ENCODE measurements around the gene LTBR. TPM values are rescaled to one million over a fixed set of nuclear protein-coding genes. Genes with fewer than 3 reads are reported as not detected.
A peak's percentile ranks its signal among the peaks of the same experiment; 100 is the strongest.

LTBR gene
- total RNA-seq, 4 donors from 2014 or later = 174 to 298 (median 196) TPM

DNA sequence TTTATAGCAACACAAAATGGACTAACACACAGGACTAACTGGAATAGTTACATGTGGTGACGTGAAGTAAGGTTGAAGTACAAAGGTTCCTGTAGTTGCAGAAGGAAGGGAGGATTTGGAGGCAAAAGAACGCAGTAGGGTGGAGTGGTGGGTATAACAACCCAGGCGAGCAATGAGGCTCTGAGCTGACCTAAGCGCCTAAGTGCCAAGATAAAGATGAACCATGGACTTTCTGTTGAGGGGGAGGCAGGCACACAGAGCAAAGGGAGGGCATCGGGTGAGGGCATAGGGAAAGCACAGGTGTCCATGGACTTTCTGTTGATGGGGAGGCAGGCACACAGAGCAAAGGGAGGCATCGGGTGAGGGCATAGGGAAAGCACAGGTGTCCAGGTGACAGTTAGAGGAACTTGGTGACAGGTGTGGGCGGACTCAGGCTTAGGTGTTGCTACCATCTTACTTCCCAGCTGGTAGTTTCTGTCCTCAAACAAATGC lies 23.8 kb upstream of the LTBR start:
- 75 to 78% methylated on average over 7 of the region's 7 CpGs for WGBS, 2 donors

DNA sequence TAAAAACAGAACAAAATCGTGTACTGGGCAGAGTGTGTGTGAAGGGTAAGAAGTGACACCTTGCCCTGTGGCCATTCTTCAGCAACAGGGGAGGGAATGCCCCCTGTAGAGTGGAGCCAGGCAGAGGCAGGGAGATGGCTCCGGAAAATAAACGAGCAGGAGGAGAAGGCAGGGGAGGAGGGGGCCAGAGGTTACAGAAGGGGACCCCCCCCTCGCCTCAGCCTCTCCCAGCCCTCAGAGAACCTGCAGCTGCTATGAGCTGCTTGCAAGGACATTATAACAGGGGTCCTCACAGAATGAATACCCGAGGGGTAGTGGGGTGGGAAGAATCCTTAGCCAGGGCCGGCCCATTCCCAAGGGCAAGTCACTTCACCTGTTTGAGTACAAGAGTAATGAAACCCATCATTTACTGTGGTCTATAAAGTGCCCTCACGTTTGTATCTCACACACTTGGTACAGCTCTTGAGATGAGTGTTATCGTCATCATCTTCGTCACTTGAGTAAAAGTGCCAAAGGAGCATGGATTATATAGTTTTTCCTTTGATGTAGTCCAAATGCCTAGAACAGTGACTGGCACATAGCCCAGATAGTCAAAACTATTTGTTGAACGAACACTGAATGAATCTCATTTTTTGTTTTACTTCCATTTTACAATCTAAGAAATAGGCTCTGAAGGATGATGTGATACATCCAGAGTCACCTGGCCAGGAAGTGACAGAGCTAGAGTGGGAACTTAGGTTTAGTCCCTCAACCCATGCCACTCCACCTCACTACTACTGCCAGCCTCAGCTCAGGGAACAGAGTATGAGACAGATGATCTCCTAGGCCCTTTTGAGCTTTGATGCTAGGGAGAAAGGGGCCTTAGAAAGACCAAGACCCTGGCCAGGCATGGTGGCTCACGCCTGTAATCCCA lies 23.1 kb upstream of the LTBR start:
- DNase-seq (ENCODE audit: low spot score in 2 of 2) = no peak
- no peak overlapping the region for H3K4me3 ChIP-seq (ENCODE audit: low read depth, poor library complexity, severe bottlenecking)
- TF ChIP-seq, protein P1, sequence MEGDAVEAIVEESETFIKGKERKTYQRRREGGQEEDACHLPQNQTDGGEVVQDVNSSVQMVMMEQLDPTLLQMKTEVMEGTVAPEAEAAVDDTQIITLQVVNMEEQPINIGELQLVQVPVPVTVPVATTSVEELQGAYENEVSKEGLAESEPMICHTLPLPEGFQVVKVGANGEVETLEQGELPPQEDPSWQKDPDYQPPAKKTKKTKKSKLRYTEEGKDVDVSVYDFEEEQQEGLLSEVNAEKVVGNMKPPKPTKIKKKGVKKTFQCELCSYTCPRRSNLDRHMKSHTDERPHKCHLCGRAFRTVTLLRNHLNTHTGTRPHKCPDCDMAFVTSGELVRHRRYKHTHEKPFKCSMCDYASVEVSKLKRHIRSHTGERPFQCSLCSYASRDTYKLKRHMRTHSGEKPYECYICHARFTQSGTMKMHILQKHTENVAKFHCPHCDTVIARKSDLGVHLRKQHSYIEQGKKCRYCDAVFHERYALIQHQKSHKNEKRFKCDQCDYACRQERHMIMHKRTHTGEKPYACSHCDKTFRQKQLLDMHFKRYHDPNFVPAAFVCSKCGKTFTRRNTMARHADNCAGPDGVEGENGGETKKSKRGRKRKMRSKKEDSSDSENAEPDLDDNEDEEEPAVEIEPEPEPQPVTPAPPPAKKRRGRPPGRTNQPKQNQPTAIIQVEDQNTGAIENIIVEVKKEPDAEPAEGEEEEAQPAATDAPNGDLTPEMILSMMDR (IDR thresholded peaks at IDR 0.05) = no peak
- TF ChIP-seq POLR2A (IDR thresholded peaks at IDR 0.05) = no peak
- intact Hi-C loops (cut with DNase I; ENCODE audit: low total_unique reads) = no loop called here
- 71 to 74% methylated on average over 11 of the region's 11 CpGs for WGBS, 2 donors

More for the DNA sequence above, 23.8 kb upstream of the LTBR start:
- TF ChIP-seq POLR2A (IDR thresholded peaks at IDR 0.05) = no peak
- TF ChIP-seq, protein P1 (IDR thresholded peaks at IDR 0.05) = no peak
- no peak for DNase-seq (ENCODE audit: low spot score in 2 of 2)
- intact Hi-C loops (cut with DNase I; ENCODE audit: low total_unique reads) = no loop called here
- no peak overlapping the region for H3K4me3 ChIP-seq (ENCODE audit: low read depth, poor library complexity, severe bottlenecking)

DNA sequence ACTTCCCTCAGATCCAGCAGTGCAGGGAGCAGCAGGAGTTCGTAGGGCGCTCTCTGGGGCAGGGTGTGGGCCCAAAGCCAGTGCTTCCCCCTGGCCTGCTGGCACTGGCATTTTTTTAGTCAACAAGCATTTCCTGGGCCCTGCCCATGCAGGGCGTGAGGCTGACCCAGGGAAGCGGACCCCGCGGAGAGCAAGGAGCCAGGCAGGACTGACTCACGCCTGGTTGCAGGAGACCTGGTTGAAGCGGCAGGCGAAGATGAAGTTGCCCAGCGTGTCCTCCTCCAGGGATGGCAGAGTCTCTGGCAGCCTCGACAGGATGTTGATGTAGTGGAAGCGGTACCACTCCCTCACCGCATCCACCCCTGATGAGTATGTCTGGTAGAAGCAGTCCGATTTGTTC lies 22.1 kb upstream of the LTBR start:
- H3K4me3 ChIP-seq (ENCODE audit: low read depth, poor library complexity, severe bottlenecking) = no peak overlapping the region
- intact Hi-C loops (cut with DNase I; ENCODE audit: low total_unique reads) = no loop called here
- peak; percentile 47 to 92 for DNase-seq (ENCODE audit: low spot score in 2 of 2)
- 60 to 73% methylated on average over 14 of the region's 14 CpGs for WGBS, 2 donors
- TF ChIP-seq, protein P1 (IDR thresholded peaks at IDR 0.05) = no peak
- no peak for TF ChIP-seq POLR2A (IDR thresholded peaks at IDR 0.05)

DNA sequence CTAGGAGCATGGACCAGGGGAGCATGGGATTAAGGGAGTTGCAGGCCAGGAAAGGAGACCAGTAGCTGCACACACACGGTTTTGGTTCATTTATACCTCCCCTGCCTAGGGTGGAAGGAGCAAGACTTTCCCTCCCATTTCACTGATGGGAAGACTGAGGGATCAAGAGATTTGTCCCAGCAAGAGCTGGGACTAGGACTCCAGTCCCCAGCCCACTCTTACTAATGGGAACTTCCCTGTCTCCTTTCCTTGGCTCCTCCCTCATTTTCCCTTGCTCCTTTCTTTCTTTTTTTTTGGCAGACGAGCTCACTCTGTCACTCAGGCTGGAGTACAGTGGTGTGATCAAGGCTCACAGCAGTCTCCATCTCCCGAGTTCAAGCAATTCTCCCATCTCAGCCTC lies 21.6 kb upstream of the LTBR start:
- intact Hi-C loops (cut with DNase I; ENCODE audit: low total_unique reads) = no loop called here
- DNase-seq (ENCODE audit: low spot score in 2 of 2) = no peak
- 50 to 62% methylated on average over 3 of the region's 3 CpGs for WGBS, 2 donors
- H3K4me3 ChIP-seq (ENCODE audit: low read depth, poor library complexity, severe bottlenecking) = no peak overlapping the region
- TF ChIP-seq POLR2A (IDR thresholded peaks at IDR 0.05) = no peak
- TF ChIP-seq, protein P1 (IDR thresholded peaks at IDR 0.05) = no peak

DNA sequence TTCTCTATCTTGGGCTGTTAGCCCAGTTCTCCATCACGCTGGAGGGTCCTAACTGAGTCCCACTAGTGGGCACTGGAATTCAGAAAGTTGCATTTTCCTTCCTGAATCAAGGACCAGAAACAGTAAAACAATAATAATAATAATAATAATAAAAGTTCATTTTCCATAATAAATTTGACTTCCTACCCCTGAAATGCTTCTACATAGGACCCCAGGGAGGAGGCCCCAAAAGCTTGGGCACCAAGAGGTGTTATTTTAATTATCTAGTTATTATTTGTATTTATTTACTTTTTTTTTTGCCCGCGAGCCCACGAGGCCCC lies 21.0 kb upstream of the LTBR start:
- WGBS, 2 donors = 13 to 14% methylated on average over 4 of the region's 4 CpGs
- H3K4me3 ChIP-seq (ENCODE audit: low read depth, poor library complexity, severe bottlenecking) = no peak overlapping the region
- intact Hi-C loops (cut with DNase I; ENCODE audit: low total_unique reads) = no loop called here
- no peak for DNase-seq (ENCODE audit: low spot score in 2 of 2)
- TF ChIP-seq POLR2A (IDR thresholded peaks at IDR 0.05) = no peak
- TF ChIP-seq, protein P1 (IDR thresholded peaks at IDR 0.05) = no peak
